ENCODE measurements around the gene GPR87.

Gene GPR87

DNA sequence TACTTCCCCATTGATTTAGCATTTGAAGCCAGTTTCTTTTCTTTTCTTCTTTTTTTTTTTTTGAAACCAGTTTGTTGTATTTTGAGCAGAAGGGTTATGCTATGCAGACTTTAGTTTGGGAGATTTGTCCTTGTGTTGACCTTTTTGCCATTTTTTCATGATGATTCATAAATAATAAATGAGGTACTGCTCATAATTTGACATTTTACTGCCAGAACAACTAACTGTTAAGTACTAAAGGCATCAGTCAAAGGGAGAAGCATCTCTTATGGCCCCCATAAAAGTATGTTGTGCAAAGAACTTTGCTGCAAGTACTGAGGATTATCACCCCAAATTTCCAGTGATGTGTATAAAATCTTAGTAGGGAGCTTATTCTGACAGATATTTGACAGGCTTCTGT is 1.7 kb upstream of the GPR87 start:
- H3K4me3 ChIP-seq (ENCODE audit: low read depth, low read length), result no peak overlapping the region

DNA sequence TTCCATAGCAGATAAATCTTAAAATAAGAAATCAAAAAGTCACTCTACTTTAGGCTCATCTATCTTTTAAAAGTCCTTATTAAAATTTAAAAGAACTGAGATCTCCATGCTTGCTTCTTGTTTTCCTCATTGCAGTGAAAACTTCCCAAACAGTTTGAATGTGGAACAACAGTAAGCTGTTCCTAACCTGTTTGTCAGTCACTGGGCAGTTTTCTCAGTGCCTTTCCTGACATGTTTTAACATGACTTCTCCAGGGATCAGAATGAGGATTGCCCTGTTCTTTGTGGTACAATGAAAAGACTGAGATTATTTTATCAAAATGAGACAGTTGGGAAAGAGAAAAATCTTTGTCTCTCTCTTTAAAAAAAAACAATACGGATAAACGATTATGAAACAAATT is 774 bp downstream of the GPR87 start:
- no peak overlapping the region for H3K4me3 ChIP-seq (ENCODE audit: low read depth, low read length)

DNA sequence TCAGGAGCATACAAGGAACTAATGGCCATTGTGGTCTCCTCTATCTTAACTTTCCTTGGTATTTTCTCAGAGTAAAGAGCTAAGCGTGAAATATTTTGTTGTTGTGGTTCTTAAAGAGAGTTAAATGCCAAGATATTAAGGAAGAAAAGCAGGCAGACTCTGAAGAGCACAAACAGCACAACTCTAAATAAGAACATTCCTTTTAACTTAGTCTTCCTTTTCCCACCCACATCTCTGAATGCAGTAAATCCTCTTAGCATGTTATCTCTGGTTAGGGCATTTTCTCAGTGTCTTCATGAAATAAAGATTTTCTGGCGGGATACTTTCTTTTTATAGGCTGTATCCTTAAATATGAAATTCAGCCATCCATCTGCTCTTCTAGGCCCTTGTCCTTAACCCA is 1.5 kb downstream of the GPR87 start:
- H3K4me3 ChIP-seq (ENCODE audit: low read depth, low read length), result no peak overlapping the region

DNA sequence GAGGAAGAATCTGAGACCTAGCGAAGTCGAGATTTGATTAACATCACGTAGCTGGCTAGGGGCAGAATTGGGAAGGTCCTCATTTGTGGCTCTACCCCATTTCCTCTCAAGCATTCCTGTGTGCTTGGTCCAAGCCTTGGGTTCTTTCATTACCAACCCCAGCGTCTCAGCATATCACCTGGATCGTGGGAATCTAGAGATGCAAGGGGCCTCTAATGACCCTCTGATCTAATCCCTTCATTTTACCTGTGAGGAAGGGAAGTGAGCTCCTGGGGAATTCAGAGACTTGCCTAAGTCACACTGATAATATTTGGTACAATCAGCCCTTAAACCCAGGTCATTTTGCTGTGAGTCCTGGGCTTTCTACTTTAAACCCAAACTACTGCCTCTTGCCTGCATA is 2.0 kb downstream of the GPR87 start:
- no peak overlapping the region for H3K4me3 ChIP-seq (ENCODE audit: low read depth, low read length)

DNA sequence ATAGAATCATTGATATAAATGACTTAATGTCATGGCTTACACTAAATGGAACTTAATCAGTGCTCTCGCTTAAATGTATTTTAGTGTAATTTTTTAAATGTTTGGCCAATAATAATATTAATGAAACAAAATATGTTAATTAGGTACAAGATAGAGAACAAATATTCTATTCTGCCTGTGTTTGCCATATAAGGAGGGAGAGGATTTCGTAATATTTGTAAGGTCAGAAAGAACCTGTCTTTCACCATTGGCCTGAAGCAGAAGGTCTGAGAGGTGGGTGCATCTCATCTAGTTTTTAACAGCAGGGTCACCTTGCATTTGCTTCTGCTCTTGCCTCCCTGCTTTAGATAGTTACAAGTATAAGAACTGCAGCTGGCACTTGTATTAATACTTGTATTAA is 2.5 kb downstream of the GPR87 start:
- no peak overlapping the region for H3K4me3 ChIP-seq (ENCODE audit: low read depth, low read length)

DNA sequence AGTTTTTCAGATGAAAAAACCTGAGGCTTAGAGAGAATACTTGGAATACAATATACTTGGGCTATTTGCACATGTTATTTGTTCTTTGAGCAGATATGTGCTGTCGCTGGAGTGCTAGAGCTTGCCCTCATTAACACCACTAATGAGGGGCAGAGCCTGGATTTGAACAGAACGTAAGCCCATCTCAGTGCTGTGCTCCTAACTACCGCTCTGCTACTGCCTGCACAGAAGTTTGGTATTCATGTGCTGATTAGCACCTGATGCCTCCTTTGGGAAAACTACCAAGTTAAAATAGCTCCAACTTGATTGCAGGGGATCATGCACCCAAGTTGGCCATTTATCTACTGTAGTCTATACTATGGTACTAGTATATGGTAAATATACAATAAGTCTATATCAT is 3.6 kb downstream of the GPR87 start:
- H3K4me3 ChIP-seq (ENCODE audit: low read depth, low read length), result no peak overlapping the region

DNA sequence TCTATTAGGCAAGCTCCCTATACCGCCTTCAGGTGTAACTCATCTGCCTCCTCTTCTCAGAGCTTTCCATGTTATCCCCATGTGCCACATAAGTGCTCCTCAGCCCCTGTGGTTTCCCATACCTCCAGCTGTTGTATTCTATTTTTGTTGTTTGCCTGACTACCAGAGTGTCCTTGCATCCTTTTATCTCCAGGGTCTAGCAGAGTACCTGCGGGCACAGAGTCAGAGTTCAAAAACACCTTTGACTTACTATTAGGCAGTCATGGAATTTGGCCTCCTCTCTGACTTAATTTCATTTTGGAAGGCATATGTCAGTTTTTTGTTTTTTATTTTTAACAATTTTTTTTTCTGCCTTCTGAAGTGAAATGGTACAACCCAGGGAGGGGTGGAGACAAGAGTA is 7.1 kb downstream of the GPR87 start:
- H3K4me3 ChIP-seq (ENCODE audit: low read depth, low read length), result no peak overlapping the region

DNA sequence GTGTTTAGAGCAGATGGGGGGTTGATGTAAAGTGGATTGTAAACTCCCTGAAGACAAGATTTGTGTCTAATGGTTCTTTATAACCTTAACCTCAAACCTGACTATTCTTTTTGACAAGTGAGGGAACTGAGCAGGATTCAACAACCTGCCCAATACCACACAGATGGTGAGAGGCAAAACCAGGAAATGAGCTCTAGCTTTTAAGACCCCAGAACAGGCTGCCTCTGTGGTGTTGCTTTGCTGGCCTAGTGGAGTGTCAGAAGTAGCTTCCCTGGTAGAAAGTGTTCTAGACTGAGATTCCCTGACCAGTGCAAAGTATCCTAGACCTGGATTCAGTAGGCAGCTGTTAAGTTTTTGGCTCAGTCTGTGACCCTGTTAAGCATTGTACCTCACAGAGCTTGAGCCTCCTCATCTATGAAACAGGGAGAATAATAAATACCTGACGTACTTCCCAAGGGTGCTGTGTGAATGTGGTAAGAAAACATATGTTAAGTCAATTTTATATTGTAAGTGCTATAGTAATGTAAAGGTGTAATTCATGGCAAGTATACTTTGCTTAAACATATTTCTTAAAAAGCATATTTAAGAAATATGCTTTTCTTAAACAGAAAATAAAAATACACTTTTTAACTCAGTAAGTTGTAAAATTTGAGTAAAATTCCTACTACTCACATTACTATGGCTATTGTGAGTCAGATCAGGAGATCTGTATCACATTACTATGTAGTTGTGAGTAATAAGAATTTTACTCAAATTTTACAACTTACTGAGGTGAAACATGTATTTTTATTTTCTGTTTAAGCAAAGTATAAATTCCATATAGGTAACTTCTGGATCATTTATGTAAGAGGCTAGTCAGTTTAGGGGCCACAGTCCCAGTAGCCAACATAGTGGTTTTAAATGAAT is 8.8 kb downstream of the GPR87 start:
- no peak overlapping the region for H3K4me3 ChIP-seq (ENCODE audit: low read depth, low read length)

DNA sequence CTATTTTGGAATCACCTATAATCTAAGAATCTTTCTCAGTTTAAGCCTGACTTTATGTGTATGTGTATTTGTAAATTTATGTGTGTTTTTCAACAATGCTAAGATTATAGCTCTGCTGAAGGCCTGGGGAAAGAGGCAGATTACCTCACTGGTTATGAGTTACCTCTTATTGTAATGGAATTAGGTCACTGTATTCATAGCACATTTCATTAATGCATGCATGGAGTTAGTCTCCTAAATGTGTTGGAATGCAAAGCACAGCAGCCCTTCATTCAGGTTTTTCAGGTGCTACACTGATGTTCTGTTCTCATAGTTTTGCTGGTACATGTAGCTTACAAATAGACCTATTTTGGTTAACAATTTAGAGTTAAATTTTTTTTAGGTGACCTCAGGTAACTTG is 9.5 kb downstream of the GPR87 start:
- no peak overlapping the region for H3K4me3 ChIP-seq (ENCODE audit: low read depth, low read length)

DNA sequence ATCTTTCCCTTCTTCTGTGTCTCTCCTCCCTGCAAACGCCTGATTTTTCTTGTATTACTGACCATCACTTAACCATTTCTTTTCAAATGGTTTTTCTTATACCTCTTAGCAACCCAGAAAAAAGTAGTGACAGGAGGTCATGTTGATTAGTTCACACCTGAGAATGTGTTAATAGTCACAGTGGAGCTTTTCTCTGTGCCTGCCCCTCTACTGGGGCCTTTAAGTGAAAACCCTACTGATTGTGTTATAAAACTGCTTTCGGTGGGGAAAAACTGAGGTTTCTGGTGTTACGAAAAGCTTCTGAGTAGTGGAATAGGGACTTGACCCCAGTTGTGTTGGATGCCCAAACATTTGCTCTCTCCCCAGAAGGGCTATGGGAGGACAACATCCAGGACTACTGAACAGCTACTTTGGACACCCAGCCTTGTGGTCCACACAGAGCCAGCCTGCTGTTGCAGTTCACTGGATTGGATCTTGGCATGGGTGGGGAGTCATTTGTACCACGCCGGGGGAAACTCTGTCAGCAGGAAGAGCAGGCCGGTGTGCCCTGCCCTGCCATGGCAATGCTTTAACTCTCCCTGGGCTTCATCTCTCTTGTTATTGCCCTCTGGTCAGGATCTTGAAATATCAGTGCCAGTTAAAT is 10.3 kb downstream of the GPR87 start:
- no peak overlapping the region for H3K4me3 ChIP-seq (ENCODE audit: low read depth, low read length)

DNA sequence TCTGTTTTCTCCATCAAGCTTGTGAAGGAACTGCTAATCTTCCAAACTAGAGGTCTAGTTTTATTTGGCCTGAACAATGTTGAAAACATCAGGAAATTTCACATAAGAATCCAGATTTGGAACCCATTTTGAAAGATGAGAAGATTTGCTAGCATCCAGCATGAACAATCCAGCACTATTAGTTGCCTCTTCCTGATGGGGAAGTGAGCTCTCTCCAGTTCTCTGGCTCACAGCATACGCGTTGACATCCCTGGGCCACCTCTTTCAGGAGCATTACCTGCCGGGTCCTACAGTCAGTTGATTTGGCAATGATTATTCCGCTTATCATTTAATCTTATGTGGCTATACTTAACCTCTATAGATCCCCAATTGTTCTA is 10.9 kb downstream of the GPR87 start:
- no peak overlapping the region for H3K4me3 ChIP-seq (ENCODE audit: low read depth, low read length)

DNA sequence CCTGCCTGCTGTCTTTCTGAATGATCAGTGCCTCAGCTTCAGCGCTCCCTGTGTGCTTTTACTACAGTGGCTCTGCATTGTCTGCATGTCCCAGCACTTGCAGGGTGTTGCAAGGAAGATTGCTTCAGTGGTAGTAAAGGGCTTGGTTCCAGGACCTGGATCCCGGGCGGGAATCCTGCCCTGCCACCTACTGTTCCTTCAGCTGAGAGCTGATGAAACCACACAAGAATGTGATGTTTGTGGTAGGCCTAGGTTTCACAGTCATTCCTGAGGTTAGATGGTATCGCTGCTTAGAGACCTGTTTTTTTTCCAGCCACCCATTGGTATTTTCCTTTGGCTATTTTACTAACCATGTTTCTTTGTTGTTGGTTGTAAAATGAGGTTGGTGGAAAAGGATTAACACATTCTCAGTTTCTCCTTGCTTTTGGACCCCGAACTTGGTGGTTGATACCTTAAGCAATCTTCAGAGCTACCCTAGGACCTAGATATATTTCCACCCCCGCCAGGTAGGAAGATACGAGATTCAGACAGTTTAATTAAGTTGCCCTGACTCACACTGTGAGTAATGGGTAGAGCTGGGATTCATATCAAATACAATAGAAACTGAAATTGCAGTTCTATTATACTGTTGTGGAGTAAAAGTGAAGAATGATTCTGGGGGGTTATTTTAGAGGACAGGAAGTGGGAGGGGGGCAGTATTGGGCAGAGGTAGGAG is 11.4 kb downstream of the GPR87 start:
- H3K4me3 ChIP-seq (ENCODE audit: low read depth, low read length), result no peak overlapping the region

DNA sequence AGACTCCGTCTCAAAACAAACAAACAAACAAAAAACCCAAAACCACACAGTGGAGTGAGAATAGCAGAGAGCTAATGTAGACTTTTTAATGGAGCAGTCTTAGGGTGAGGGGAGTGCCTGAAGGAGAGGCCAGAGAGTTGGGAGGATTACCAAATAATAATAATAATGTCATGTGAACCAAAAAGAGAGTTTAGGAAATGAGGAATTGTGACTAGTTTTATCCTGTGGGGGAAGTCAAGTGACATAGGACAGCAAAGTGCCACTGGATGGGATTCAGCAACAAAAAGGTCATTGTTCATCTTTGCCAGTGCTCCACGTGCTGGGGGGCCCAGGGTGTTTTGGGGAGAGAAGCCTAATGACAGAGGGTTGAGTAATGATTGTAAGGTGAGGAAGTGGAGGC is 12.9 kb downstream of the GPR87 start:
- no peak overlapping the region for H3K4me3 ChIP-seq (ENCODE audit: low read depth, low read length)

DNA sequence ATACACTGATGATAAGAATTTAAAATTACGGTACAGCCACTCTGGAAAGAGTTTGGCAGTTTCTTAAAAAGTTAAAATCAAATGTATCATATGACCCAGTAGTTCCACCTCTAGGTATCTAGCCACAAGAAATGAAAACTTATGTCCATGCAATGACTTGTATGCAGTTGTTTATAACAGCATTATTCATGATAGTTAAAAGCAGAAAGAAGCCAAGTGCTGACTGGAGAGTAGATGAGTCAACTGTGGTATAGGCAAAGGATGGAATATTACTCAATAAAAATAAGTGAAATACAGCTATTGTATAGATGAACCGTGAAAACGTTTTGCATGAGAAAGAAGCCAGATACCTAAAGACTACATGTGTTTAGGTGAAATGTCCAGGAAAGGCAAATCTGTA is 14.8 kb downstream of the GPR87 start:
- no peak overlapping the region for H3K4me3 ChIP-seq (ENCODE audit: low read depth, low read length)

DNA sequence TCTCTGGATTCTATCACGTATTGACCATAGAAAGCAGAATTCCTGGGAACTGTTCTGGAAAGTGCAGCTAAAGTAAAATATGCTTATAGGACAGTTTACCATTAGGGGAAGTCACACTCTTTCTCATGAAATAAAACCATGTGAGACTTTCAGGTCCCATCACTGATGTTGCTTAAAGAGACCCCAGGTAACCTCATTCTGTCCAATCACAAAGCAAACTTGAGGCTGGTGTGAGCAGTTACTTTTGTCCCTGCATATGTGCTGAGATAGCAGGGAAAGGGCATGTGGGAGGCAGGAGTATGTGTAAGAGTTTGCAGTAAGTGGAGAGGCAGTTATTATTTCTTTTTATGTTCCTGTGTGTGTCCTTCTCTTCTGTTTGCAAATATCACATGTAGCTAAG is 16.1 kb downstream of the GPR87 start:
- no peak overlapping the region for H3K4me3 ChIP-seq (ENCODE audit: low read depth, low read length)

DNA sequence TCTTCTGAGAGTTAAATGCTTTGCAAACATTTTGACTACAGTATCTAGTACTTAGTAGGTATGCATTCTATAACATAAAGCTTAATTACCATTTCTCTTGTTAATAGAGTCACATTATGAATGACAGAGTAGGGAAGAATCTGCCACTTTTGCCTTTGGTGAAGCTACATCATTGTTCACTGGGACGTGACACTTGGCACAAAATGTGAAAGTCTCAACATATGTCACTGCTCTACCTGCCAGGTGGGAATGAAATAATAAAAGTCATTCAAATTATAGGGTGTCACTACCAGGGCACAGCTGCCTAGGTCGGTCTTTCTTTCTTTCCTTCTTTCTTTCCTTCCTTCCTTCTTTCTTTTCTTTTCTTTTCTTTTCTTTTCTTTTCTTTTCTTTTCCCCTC is 17.6 kb downstream of the GPR87 start:
- no peak overlapping the region for H3K4me3 ChIP-seq (ENCODE audit: low read depth, low read length)

DNA sequence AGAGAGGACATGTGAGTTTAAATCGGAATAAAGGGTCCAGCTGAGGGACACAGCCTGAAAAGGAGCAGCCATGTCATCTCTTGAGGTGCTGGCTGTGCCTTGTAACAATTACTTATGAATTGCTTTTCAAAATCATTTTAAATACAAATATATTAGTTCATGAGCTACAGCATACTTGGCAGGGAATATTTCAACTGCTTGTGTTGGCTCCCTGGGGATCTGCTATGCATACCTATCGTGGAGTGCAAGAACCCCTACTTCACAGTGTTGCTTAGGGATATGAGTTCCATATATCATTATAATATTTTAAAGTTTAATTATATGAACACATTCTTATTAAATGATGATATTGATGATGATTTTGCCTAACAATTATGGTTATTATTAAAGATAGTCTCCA is 19.2 kb downstream of the GPR87 start:
- no peak overlapping the region for H3K4me3 ChIP-seq (ENCODE audit: low read depth, low read length)

DNA sequence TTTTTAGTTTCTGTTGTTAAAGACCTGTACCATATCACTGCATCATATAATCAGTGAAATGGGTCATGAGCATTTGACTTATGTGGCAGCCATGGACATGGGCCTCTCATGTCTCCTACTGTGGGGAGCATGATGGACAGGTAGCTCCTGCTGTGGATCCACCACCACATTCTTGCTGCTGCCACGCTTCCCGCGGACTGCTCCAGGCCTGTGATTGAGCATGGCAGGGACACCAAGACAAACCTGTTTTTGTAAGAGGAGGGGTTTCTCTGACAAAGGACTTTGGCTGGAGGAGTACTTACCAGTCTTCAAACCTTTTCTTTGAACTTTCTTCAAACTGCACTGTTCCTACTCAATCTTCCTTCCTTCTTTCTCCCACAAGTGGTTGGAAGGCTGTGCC is 20.4 kb downstream of the GPR87 start:
- no peak overlapping the region for H3K4me3 ChIP-seq (ENCODE audit: low read depth, low read length)

DNA sequence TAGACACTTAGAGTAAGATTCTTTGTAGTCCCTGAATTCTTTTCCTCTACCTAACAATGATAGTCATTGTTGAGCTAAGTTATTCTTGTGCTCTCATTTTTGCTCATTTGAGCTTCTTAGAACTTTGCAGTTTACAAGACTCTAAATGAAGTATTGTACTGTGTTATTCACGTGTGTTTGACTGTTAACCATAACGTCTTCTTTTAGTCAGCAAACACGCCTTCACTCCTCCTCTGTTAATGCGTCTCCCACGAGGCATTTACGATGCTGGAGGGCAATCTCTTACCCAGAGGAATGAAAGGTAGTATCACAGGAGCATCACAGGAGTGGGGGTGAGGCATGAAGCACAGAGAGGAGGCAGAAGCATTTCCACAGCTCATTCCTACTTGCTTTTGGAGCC is 23.5 kb downstream of the GPR87 start:
- H3K4me3 ChIP-seq (ENCODE audit: low read depth, low read length), result no peak overlapping the region

DNA sequence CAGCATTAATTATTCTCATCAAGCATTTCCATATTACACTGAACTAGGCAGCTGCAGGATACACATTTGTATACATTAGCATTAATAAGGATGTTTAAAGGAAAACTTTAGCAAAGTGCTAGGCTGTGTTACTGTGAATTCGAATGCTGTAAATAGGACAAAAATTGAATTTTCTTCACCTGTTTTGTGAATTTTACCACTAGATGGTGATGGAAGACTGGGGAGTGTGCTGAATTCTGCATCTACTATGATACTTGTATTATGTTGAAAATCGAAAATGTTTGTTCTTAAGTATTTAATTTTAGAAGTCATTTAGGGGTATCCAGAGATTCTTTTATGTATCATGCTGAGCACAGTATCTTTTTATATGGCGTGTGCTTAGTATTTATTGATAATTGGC is 25.9 kb downstream of the GPR87 start:
- no peak overlapping the region for H3K4me3 ChIP-seq (ENCODE audit: low read depth, low read length)

DNA sequence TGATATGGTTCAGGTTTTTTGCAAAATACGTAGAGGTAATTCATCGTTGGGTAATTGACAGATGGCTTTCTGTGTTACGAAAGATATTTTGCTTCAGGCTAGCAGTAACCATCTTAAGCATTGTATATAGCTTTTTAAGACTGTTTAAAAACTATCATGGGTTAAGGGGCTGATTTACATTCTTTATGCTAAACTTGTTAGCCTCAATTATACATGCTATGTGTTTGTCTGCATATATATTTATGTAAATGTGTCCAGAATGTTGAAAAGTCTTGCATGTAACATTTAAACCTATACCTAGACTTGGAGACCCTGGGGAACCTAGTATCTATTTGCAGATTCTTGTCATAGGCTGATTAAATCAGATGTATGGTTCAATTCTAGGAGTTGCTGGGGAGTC is 27.2 kb downstream of the GPR87 start:
- no peak overlapping the region for H3K4me3 ChIP-seq (ENCODE audit: low read depth, low read length)

DNA sequence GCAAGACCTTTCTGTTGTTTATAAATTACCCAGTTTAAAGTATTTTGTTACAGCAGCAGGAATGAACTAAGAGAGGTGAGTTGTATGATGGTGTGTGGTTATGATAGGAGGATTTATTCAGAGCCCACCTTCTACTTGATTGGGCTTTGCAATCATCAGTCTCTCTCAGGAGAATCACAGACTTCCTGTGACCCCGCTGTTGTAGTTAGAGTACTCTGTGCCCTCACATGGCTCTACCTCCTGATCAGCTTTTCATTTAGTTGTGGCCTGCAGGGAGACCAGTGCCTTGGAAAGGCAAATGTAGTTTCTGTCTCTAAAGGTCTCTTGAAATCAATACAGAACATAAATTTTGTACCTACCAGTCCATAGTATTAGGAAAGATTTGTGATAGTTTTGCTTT is 30.7 kb downstream of the GPR87 start:
- no peak overlapping the region for H3K4me3 ChIP-seq (ENCODE audit: low read depth, low read length)

All from iPS-11a (cell line).